Liver (tissue), 2 donors: ENCODE results near the gene CAGE1.

Experiments used
- CTCF ChIP-seq: fragments of 150-350 bp; IDR thresholded peaks from 2 replicates; pipeline ENCODE4 v1.5.1; 2017; ENCODE audit warnings: improper control_type of control experiment, low read depth, low read length; ENCODE audit not compliant: missing input control
- FOXA1 ChIP-seq: IDR thresholded peaks from 2 replicates; pipeline ENCODE4 v1.6.1; 2016; ENCODE audit warnings: antibody characterized with exemption
- donor health status: healthy.

- no peak for TF ChIP-seq CTCF
- no peak for TF ChIP-seq FOXA1
Observed at GRCh38 chr6:7367408-7367807, 22.1 kb downstream of the CAGE1 start.
